ENCODE data around the gene DIAPH1. TPM values are rescaled to one million over a fixed set of nuclear protein-coding genes. Genes with fewer than 3 reads are reported as not detected.
A peak's percentile ranks its signal among the peaks of the same experiment; 100 is the strongest.

Gene DIAPH1
- total RNA-seq, 1 donor from 2014 or later: 118 TPM

- peaks cover 18% of the 10 kb centered on the region for H3K4me1 ChIP-seq
- H3K4me3 ChIP-seq: no peak overlapping the region
- intact Hi-C loops (cut with DNase I): no loop called here
- no peaks in the 10 kb centered on the region for H3K9me3 ChIP-seq
- no peak for TF ChIP-seq CTCF (IDR thresholded peaks at IDR 0.05)
- H3K27ac ChIP-seq: no peak overlapping the region
- peaks cover 15% of the 10 kb centered on the region for H3K36me3 ChIP-seq
- no peak for ATAC-seq
- H3K27me3 ChIP-seq (ENCODE audit: low read depth): peaks cover 24% of the 10 kb centered on the region
- DNase-seq: no peak
Measured at GRCh38 chr5:141493500-141494422, 125.0 kb downstream of the DIAPH1 start.

- H3K27ac ChIP-seq: no peak overlapping the region
- H3K4me3 ChIP-seq: peak overlapping the region; percentile 32
- H3K36me3 ChIP-seq: peaks cover 19% of the 10 kb centered on the region
- no peak for TF ChIP-seq CTCF (IDR thresholded peaks at IDR 0.05)
- intact Hi-C loops (cut with DNase I): no loop called here
- DNase-seq: no peak
- ATAC-seq: peak; percentile 35 to 40
- peaks cover 24% of the 10 kb centered on the region for H3K27me3 ChIP-seq (ENCODE audit: low read depth)
- no peaks in the 10 kb centered on the region for H3K9me3 ChIP-seq
- peaks cover 18% of the 10 kb centered on the region for H3K4me1 ChIP-seq
Measured at GRCh38 chr5:141492168-141492885, 126.5 kb downstream of the DIAPH1 start.

- intact Hi-C loops (cut with DNase I): no loop called here
- Histone ChIP-seq H3K27ac (no peak overlapping the region), H3K4me1 (peaks cover 18% of the 10 kb centered on the region), H3K4me3 (peak overlapping the region; percentile 32), H3K27me3 (ENCODE audit: low read depth) (peaks cover 24% of the 10 kb centered on the region), H3K9me3 (no peaks in the 10 kb centered on the region), H3K36me3 (peaks cover 21% of the 10 kb centered on the region)
- no peak for TF ChIP-seq CTCF (IDR thresholded peaks at IDR 0.05)
- ATAC-seq (no peak), DNase-seq (no peak)
Measured at GRCh38 chr5:141491323-141492167, 127.3 kb downstream of the DIAPH1 start.

- H3K9me3 ChIP-seq: no peaks in the 10 kb centered on the region
- no peak for TF ChIP-seq CTCF (IDR thresholded peaks at IDR 0.05)
- no peak overlapping the region for H3K27ac ChIP-seq
- H3K4me3 ChIP-seq: no peak overlapping the region
- peaks cover 26% of the 10 kb centered on the region for H3K27me3 ChIP-seq (ENCODE audit: low read depth)
- peaks cover 18% of the 10 kb centered on the region for H3K4me1 ChIP-seq
- peaks cover 21% of the 10 kb centered on the region for H3K36me3 ChIP-seq
- DNase-seq (no peak), ATAC-seq (no peak)
- intact Hi-C loops (cut with DNase I): no loop called here
Measured at GRCh38 chr5:141490771-141491170, 128.0 kb downstream of the DIAPH1 start.

GRCh38 chr5:141490271-141490670, 128.5 kb downstream of the DIAPH1 start:
- peaks cover 20% of the 10 kb centered on the region for H3K4me1 ChIP-seq
- TF ChIP-seq CTCF (IDR thresholded peaks at IDR 0.05): no peak
- no peak overlapping the region for H3K27ac ChIP-seq
- H3K27me3 ChIP-seq (ENCODE audit: low read depth): peaks cover 31% of the 10 kb centered on the region
- intact Hi-C loops (cut with DNase I): no loop called here
- ATAC-seq (no peak), DNase-seq (no peak)
- H3K4me3 ChIP-seq: no peak overlapping the region
- H3K9me3 ChIP-seq: no peaks in the 10 kb centered on the region
- peaks cover 21% of the 10 kb centered on the region for H3K36me3 ChIP-seq

Measured in lower lobe of right lung (tissue), 2 donors.